Fibroblast of villous mesenchyme (primary cell): ENCODE data around the gene WFS1. TPM values are rescaled to one million over a fixed set of nuclear protein-coding genes. Genes with fewer than 3 reads are reported as not detected.

Experiments
- DNase-seq: peaks from one replicate; pipeline ENCODE4 v3.0.0-alpha.2; 2010; ENCODE audit warnings: low read depth
- H3K4me3 ChIP-seq: 2 replicates; pipeline ENCODE4 v1.5.1; 2011; ENCODE audit warnings: low read depth, mild to moderate bottlenecking, low read length
- total RNA-seq: library from RNA; depleted of rRNA; stranded (reverse); fragments of >200 nt; gene quantifications from 2 replicates; pipeline ENCODE4 v1.2.3, GENCODE V29; 2012
- TF ChIP-seq, protein P1 (sequence below): IDR thresholded peaks from 2 replicates; pipeline ENCODE4 v1.5.1; 2012; ENCODE audit warnings: low read depth, mild to moderate bottlenecking, low read length; ENCODE audit not compliant: insufficient read depth

The WFS1 gene
- total RNA-seq, 1 donor: 42.3 TPM

- no peak for DNase-seq
- TF ChIP-seq, protein P1, sequence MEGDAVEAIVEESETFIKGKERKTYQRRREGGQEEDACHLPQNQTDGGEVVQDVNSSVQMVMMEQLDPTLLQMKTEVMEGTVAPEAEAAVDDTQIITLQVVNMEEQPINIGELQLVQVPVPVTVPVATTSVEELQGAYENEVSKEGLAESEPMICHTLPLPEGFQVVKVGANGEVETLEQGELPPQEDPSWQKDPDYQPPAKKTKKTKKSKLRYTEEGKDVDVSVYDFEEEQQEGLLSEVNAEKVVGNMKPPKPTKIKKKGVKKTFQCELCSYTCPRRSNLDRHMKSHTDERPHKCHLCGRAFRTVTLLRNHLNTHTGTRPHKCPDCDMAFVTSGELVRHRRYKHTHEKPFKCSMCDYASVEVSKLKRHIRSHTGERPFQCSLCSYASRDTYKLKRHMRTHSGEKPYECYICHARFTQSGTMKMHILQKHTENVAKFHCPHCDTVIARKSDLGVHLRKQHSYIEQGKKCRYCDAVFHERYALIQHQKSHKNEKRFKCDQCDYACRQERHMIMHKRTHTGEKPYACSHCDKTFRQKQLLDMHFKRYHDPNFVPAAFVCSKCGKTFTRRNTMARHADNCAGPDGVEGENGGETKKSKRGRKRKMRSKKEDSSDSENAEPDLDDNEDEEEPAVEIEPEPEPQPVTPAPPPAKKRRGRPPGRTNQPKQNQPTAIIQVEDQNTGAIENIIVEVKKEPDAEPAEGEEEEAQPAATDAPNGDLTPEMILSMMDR: no peak
- no peak overlapping the region for H3K4me3 ChIP-seq
Observed at GRCh38 chr4:6349896-6350603, 80.4 kb downstream of the WFS1 start.

GRCh38 chr4:6350646-6351045, 81.0 kb downstream of the WFS1 start:
- TF ChIP-seq, protein P1: no peak
- no peak for DNase-seq
- no peak overlapping the region for H3K4me3 ChIP-seq

GRCh38 chr4:6351246-6352000, 81.8 kb downstream of the WFS1 start:
- TF ChIP-seq, protein P1: no peak
- no peak for DNase-seq
- H3K4me3 ChIP-seq: no peak overlapping the region

DNA sequence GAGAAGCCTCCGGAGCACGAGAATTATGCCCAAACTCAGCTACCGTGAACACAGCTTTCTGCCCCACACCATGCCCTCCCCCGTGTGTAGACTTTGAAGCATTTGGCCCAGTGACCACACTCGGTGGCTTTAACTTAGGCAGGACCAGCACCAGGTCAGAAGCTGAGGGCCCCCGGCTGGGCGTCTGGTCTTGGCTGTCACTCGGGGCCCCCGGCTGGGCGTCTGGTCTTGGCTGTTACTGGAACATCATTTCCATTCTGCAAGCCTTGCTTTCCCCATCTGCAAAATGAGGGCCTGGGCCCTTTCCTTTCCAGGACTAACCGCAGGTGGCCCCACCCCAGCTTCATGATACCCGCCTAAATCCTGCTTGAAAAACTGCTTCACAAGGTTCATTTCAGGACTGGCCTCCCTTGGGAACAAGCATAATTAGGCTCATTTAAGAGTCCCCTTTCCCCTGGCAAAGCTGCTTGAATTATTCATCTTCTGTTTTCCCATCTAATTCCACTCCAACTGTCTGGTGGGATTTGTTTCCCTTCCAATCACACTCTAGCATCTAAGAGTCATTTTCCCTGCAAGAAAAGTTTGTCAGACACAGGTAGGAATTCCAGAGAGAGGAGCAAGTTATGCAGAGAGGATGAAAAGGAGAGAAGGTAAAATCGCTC, 82.5 kb downstream of the WFS1 start:
- no peak for DNase-seq
- TF ChIP-seq, protein P1: no peak

More for the DNA sequence above, 82.5 kb downstream of the WFS1 start:
- no peak overlapping the region for H3K4me3 ChIP-seq

Other genes starting within 250 kb of the WFS1 start
- not detected in 2 replicates for gene JAKMIP1, start 69.3 kb upstream of the WFS1 start, total RNA-seq
- gene PPP2R2C, start 202.8 kb downstream of the WFS1 start, total RNA-seq: not detected in 2 replicates